T-cell (primary cell): ENCODE measurements around the gene MED12. TPM values are rescaled to one million over a fixed set of nuclear protein-coding genes. Genes with fewer than 3 reads are reported as not detected.

Source experiments
- ATAC-seq, 4 experiments: fragments of 200-7000 bp in 3 of 4; fragments of 150-1000 bp in 1 of 4; cut with Tn5 transposase; replicated peaks in 1 of 4; 1 replicate in 3 of 4; 2 replicates in 1 of 4; pipeline ENCODE4 v1.10.0; 2021; ENCODE audit warnings: moderate library complexity in 3 of 4, mild to moderate bottlenecking in 2 of 4, moderate number of reproducible peaks in 1 of 4
- CTCF ChIA-PET, 2 donors: fragments of 300-600 bp; sonication (Branson Sonifier 250); formaldehyde crosslinking; loops; one replicate each; lab custom pipeline; 2022; ENCODE audit warnings: antibody characterized with exemption in 2 of 2; lab: Charles Lee
- POLR2A ChIA-PET, 2 donors: fragments of 300-600 bp; sonication (Branson Sonifier 250); formaldehyde crosslinking; loops; one replicate each; lab custom pipeline; 2022; ENCODE audit warnings: antibody characterized with exemption in 2 of 2; lab: Charles Lee
- DNase-seq, 35 experiments: peaks; one replicate each; pipeline versions ENCODE4 v3.0.0 to v3.0.0-alpha.2; 2013 to 2023
- H3K27ac ChIP-seq: one replicate; pipeline ENCODE4 v1.5.1; 2013; ENCODE audit warnings: low read length
- H3K27me3 ChIP-seq, 2 experiments: replicated peaks in 1 of 2; 1 replicate in 1 of 2; 2 replicates in 1 of 2; pipeline versions ENCODE4 v1.6.1 to v1.7.0; 2013; ENCODE audit warnings: low read length in 1 of 2, mixed read lengths in 1 of 2; ENCODE audit not compliant: control insufficient read depth in 2 of 2, insufficient read depth in 2 of 2; ENCODE audit errors: extremely low read depth in 1 of 2
- H3K36me3 ChIP-seq, 2 donors: 1 replicate in 1 of 2; 2 replicates in 1 of 2; pipeline versions ENCODE4 v1.6.1 to v1.7.0; 2013; ENCODE audit warnings: low read length in 1 of 2; ENCODE audit not compliant: control insufficient read depth in 2 of 2, insufficient read depth in 1 of 2; ENCODE audit errors: extremely low read depth in 1 of 2
- H3K4me1 ChIP-seq, 2 experiments: 1 replicate in 1 of 2; 2 replicates in 1 of 2; pipeline versions ENCODE4 v1.6.1 to v1.7.0; 2013; ENCODE audit warnings: low read length in 2 of 2, mixed read lengths in 1 of 2; ENCODE audit not compliant: insufficient read depth in 2 of 2, control insufficient read depth in 1 of 2; ENCODE audit errors: extremely low read depth in 1 of 2
- H3K4me3 ChIP-seq, 2 donors: 1 replicate in 1 of 2; 2 replicates in 1 of 2; pipeline versions ENCODE4 v1.5.1 to v1.7.0; 2013; ENCODE audit warnings: mild to moderate bottlenecking in 2 of 2, low read length in 1 of 2, moderate library complexity in 1 of 2; ENCODE audit not compliant: control insufficient read depth in 1 of 2; ENCODE audit errors: extremely low read depth in 1 of 2
- H3K9me3 ChIP-seq: 2 replicates; pipeline ENCODE4 v1.7.0; 2013
- H3K27ac Mint-ChIP-seq, 2 donors: one replicate each; pipeline ENCODE4 v1.8.0; 2020 to 2021; ENCODE audit warnings: mild to moderate bottlenecking in 2 of 2, mixed read lengths in 2 of 2
- H3K27me3 Mint-ChIP-seq, 2 donors: one replicate each; pipeline ENCODE4 v1.8.0; 2021 to 2022; ENCODE audit warnings: mixed read lengths in 2 of 2
- H3K36me3 Mint-ChIP-seq: one replicate; pipeline ENCODE4 v1.8.0; 2021; ENCODE audit warnings: mixed read lengths
- H3K4me1 Mint-ChIP-seq, 3 donors: one replicate each; pipeline ENCODE4 v1.8.0; 2020 to 2022; ENCODE audit warnings: mixed read lengths in 3 of 3, mild to moderate bottlenecking in 1 of 3
- H3K4me3 Mint-ChIP-seq, 3 donors: one replicate each; pipeline ENCODE4 v1.8.0; 2020 to 2022; ENCODE audit warnings: mild to moderate bottlenecking in 3 of 3, mixed read lengths in 3 of 3, moderate library complexity in 3 of 3
- H3K9me3 Mint-ChIP-seq, 3 donors: one replicate each; pipeline ENCODE4 v1.8.0; 2020 to 2022; ENCODE audit warnings: mixed read lengths in 3 of 3
- WGBS: methylation state at CpG from one replicate; pipeline ENCODE4 v1.1.5; 2013; ENCODE audit warnings: missing lambda C conversion rate; ENCODE audit not compliant: insufficient coverage; 5-methylcytosine and 5-hydroxymethylcytosine counted together
- total RNA-seq, 35 experiments: library from RNA in 6 of 35; stranded (reverse) in 6 of 35; fragments of 120-200 nt in 1 of 35; gene quantifications; one replicate each; pipeline versions ENCODE4 v1.2.1 to v1.2.4 and lab custom pipeline; 2013 to 2026

The MED12 gene
- total RNA-seq, 5 donors from 2014 or later (not counting 1 experiment from before 2014, with no cell fraction given) = 63.8 to 78.3 (median 72.0) TPM

DNA sequence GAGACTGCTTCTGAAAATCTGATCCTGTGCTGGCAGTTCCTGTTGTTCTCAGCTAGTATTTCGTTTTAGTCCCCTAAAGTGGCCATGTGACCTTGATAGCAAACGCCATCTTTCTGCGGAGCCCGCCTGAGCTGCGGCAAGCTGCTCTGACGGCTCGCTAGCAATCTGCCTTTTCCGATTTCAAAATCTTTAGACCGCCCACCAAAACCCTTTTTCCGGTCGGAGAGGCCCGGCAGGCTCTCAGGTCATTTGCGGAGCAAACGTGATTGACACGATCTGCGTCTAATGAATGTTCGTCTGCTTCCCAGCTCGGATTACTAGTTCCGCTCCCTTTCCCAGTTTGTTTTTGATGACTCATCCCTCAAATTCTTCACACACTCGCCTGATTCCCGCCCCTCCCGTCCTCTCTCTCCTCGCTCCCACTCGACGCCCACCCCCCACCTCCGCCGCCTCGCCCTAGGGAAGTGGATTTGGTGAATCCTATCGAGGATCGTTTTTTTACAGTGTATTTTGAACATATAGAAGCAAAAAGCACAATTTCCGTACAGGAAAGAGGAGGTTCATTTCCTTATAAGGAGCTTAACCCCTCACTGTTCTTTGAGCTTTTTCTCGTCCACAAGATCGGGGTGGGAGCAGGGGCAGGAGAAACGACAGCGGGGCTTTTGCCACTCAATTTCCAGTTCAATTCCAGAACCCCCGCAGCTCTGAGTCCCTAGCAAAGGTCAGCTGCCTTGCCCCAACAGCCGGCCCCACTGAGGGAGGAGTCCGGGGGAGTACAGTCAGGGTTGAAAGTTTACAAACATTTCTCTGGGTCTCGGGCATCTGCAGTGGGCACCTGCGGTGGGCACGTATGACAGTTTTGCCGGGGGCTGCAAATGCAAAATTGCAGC, 63.8 kb downstream of the MED12 start:
- peak overlapping the region; percentile 98 to 99 for H3K27ac Mint-ChIP-seq
- peak overlapping the region; percentile 88 to 92 (median 89) for H3K4me3 Mint-ChIP-seq
- peak; percentile 91 to 94 (median 94) for ATAC-seq
- peaks cover 9% of the 10 kb centered on the region for H3K36me3 Mint-ChIP-seq
- peaks cover 6 to 29% (median 16%) of the 10 kb centered on the region in 3 donors for H3K4me1 Mint-ChIP-seq
- H3K4me3 ChIP-seq = peak overlapping the region; percentile 67 to 71
- CTCF ChIA-PET = interaction anchor here (0.5 to 2.0 kb wide), 13 partner anchors 9 to 1049 kb away, joined by 3 to 6 read pairs (median 4); partner anchors contain the start of genes FOXO4 (in 1 of the 2), IGBP1 (in 1 of the 2), IL2RG (in 1 of the 2) and MED12 (in 1 of the 2)
- no peaks in the 10 kb centered on the region for H3K9me3 Mint-ChIP-seq
- H3K4me1 ChIP-seq = peaks cover 2 to 19% of the 10 kb centered on the region in 2 experiments
- POLR2A ChIA-PET = interaction anchor here (0.5 to 1.6 kb wide), 8 partner anchors 14 to 215 kb away, joined by 3 to 10 read pairs (median 4); partner anchors contain the start of genes MED12 (in 1 of the 2), NONO (in 1 of the 2) and TAF1 (in 1 of the 2)
- H3K36me3 ChIP-seq = peaks cover 0 to 5% of the 10 kb centered on the region in 2 donors
- H3K27ac ChIP-seq = peak overlapping the region; percentile 88
- DNase-seq = peak; percentile 49 to 90 (median 77)
- no peaks in the 10 kb centered on the region for H3K27me3 ChIP-seq
- peaks cover 0 to 10% of the 10 kb centered on the region in 2 donors for H3K27me3 Mint-ChIP-seq
- 0% methylated on average over 4 of the region's 42 CpGs for WGBS
- H3K9me3 ChIP-seq = no peaks in the 10 kb centered on the region

DNA sequence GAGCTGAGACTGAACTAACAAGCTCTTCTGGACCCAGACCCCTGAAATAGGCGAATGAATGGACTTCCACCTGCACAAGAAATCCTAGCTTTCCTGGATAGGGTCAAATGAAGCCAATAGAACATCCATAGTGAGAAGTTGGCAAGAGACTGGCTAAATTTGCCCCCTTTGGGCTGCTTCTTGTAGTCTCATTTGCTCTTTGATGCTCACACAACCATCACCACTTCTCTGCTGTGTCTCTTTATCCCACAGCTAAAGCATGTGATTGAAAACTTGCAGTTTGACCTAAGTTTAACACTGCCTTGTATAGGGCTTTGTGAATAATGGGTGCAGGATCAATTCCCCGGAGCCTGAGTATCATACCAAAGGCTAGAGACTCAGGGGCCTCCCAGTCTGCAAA, 64.5 kb downstream of the MED12 start:
- peak overlapping the region; percentile 88 to 92 (median 89) for H3K4me3 Mint-ChIP-seq
- Histone ChIP-seq H3K9me3 (no peaks in the 10 kb centered on the region), H3K4me3 (peak overlapping the region; percentile 67 to 71), H3K27me3 (no peaks in the 10 kb centered on the region), H3K27ac (peak overlapping the region; percentile 88), H3K4me1 (peaks cover 2 to 19% of the 10 kb centered on the region in 2 experiments), H3K36me3 (peaks cover 0 to 3% of the 10 kb centered on the region in 2 donors)
- peak in 1 of 35 experiments; percentile 9 for DNase-seq
- H3K9me3 Mint-ChIP-seq = no peaks in the 10 kb centered on the region
- peak overlapping the region; percentile 98 to 99 for H3K27ac Mint-ChIP-seq
- WGBS = no CpG with 5 or more reads among the region's 2 CpGs
- H3K36me3 Mint-ChIP-seq = peaks cover 4% of the 10 kb centered on the region
- ATAC-seq = no peak
- ChIA-PET POLR2A (interaction anchor here in 1 of 2 donors (1.0 to 1.6 kb wide), 5 partner anchors 13 to 183 kb away, joined by 3 to 5 read pairs (median 4); partner anchors contain the start of genes MED12 and TAF1), CTCF (interaction anchor here in 1 of 2 donors (0.5 to 2.0 kb wide), 9 partner anchors 10 to 1050 kb away, joined by 3 to 6 read pairs (median 4); partner anchors contain the start of genes IGBP1, MED12, NONO and TAF1)
- peaks cover 0 to 8% of the 10 kb centered on the region in 2 donors for H3K27me3 Mint-ChIP-seq
- H3K4me1 Mint-ChIP-seq = peaks cover 6 to 29% (median 16%) of the 10 kb centered on the region in 3 donors

DNA sequence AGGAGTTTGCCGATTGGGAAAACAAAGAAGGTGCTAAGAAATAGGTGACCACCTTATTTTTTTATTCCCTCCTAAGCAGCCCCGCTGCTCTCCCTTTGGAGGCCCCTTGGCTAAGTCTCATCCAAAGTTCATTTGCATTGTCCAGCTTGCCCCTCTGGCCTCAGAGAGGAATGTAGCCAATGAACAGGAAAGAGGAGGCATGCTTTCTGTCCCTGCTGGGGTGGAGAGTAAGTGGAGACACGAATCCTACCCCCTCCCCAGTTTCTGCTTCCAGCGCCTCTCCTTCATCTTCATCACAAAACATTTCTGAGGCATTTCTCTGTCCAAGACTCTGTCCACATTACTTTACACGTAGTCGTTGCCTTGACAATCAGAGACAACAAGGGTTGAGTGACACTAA, 64.9 kb downstream of the MED12 start:
- ChIA-PET CTCF (no interaction called here), POLR2A (no interaction called here)
- H3K27me3 ChIP-seq = no peaks in the 10 kb centered on the region
- Mint-ChIP-seq H3K27me3 (peaks cover 0 to 4% of the 10 kb centered on the region in 2 donors), H3K27ac (peak overlapping the region in 1 of 2 donors; percentile 99), H3K9me3 (no peaks in the 10 kb centered on the region), H3K4me3 (no peak overlapping the region), H3K4me1 (peaks cover 6 to 29% (median 16%) of the 10 kb centered on the region in 3 donors), H3K36me3 (peaks cover 4% of the 10 kb centered on the region)
- no peak overlapping the region for H3K4me3 ChIP-seq
- 100% methylated on average over 2 of the region's 6 CpGs for WGBS
- H3K36me3 ChIP-seq = peaks cover 0 to 2% of the 10 kb centered on the region in 2 donors
- DNase-seq = no peak
- H3K4me1 ChIP-seq = peaks cover 2 to 19% of the 10 kb centered on the region in 2 experiments
- H3K27ac ChIP-seq = peak overlapping the region; percentile 88
- no peak for ATAC-seq
- H3K9me3 ChIP-seq = no peaks in the 10 kb centered on the region

DNA sequence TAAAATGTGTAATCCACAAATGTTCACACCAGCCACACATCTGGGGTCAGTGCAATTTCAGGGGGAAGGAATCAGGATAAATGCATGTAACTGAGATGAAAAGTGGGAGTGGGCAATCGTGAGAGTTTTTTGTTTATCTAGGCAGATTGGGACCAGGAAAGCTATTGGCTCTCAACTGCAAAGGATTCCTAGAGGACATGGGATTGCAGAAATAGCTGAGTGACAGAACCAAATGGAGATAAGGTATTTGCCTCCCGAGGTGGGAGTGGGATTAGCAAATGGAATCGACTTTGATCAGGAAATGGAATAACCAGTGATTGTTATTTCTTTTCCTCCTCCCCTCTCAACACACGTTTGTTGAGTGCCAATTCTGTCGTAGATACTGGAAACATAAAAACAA, 65.7 kb downstream of the MED12 start:
- H3K4me1 Mint-ChIP-seq = peaks cover 6 to 26% (median 14%) of the 10 kb centered on the region in 3 donors
- ChIA-PET POLR2A (no interaction called here), CTCF (interaction anchor here in 1 of 2 donors (0.6 kb wide), 1 partner anchor 128 kb away, joined by 3 read pairs; no protein-coding TSS in a partner anchor)
- peaks cover 4% of the 10 kb centered on the region for H3K36me3 Mint-ChIP-seq
- peaks cover 0 to 2% of the 10 kb centered on the region in 2 donors for H3K36me3 ChIP-seq
- no peaks in the 10 kb centered on the region for H3K9me3 Mint-ChIP-seq
- H3K4me3 Mint-ChIP-seq = no peak overlapping the region
- H3K27ac Mint-ChIP-seq = no peak overlapping the region
- WGBS = no CpG with 5 or more reads among the region's 5 CpGs
- H3K4me1 ChIP-seq = peaks cover 2 to 19% of the 10 kb centered on the region in 2 experiments
- no peaks in the 10 kb centered on the region for H3K9me3 ChIP-seq
- DNase-seq = no peak
- no peak for ATAC-seq
- H3K27me3 Mint-ChIP-seq = peaks cover 0 to 4% of the 10 kb centered on the region in 2 donors
- H3K4me3 ChIP-seq = no peak overlapping the region
- H3K27me3 ChIP-seq = no peaks in the 10 kb centered on the region
- H3K27ac ChIP-seq = no peak overlapping the region

DNA sequence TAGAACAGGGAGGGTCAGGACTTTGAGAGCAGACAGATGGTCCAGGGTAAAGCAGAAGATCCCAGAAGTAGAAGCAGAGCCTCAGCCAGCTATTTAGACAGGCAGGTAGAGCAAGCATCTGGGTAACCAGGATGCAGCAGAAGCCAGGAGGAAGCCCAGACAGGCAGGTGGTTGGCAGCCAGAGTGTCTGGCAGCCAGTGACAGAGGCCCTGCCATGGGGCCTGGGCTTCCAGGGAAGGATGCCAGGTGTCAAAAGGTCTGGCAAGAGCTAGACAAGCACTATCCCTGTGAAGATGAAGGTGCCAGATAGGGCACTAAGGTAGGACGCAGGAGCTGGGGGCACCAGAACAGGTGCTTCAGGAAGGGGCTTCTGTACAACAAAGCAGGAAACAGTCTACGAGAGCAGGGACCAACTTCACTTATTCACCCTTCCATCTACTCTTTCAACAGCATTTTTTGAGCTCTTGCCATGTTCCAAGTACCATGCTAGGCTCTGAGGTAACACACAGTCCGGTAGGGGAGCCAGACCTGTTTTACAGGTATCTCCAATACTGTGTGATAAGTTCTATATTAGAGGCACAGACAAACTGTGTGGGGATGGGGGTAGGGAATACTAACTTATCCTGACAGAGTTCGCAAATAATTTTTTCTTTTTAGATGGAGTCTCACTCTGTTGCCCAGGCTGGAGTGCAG, 66.6 kb downstream of the MED12 start:
- peaks cover 4% of the 10 kb centered on the region for H3K36me3 Mint-ChIP-seq
- H3K9me3 Mint-ChIP-seq = no peaks in the 10 kb centered on the region
- DNase-seq (no peak), ATAC-seq (no peak)
- H3K27ac Mint-ChIP-seq = peak overlapping the region; percentile 5 to 58
- no CpG with 5 or more reads among the region's 4 CpGs for WGBS
- Histone ChIP-seq H3K27ac (no peak overlapping the region), H3K9me3 (no peaks in the 10 kb centered on the region), H3K36me3 (peaks cover 0 to 2% of the 10 kb centered on the region in 2 donors), H3K27me3 (no peaks in the 10 kb centered on the region), H3K4me3 (no peak overlapping the region), H3K4me1 (peaks cover 2 to 19% of the 10 kb centered on the region in 2 experiments)
- H3K4me1 Mint-ChIP-seq = peaks cover 6 to 26% (median 14%) of the 10 kb centered on the region in 3 donors
- POLR2A ChIA-PET = no interaction called here
- no peak overlapping the region for H3K4me3 Mint-ChIP-seq
- H3K27me3 Mint-ChIP-seq = peaks cover 0 to 4% of the 10 kb centered on the region in 2 donors
- CTCF ChIA-PET = no interaction called here
